Glutamatergic neuron (in vitro differentiated cells): ENCODE results near the gene ASB2. TPM values are rescaled to one million over a fixed set of nuclear protein-coding genes. Genes with fewer than 3 reads are reported as not detected.
A peak's percentile ranks its signal among the peaks of the same experiment; 100 is the strongest.

Source experiments
- DNase-seq: peaks from one replicate; pipeline ENCODE4 v3.0.0; 2022
- H3K27ac Mint-ChIP-seq: one replicate; pipeline ENCODE4 v1.8.0; 2020; ENCODE audit warnings: mild to moderate bottlenecking, mixed read lengths, inconsistent platforms; ENCODE audit not compliant: unreplicated experiment
- H3K27me3 Mint-ChIP-seq: one replicate; pipeline ENCODE4 v1.8.0; 2020; ENCODE audit warnings: mild to moderate bottlenecking, moderate library complexity, mixed read lengths, inconsistent platforms; ENCODE audit not compliant: unreplicated experiment
- H3K36me3 Mint-ChIP-seq: one replicate; pipeline ENCODE4 v1.8.0; 2020; ENCODE audit warnings: mild to moderate bottlenecking, mixed read lengths, inconsistent platforms; ENCODE audit not compliant: unreplicated experiment
- H3K4me1 Mint-ChIP-seq: one replicate; pipeline ENCODE4 v1.8.0; 2020; ENCODE audit warnings: mild to moderate bottlenecking, low read depth, mixed read lengths, inconsistent platforms; ENCODE audit not compliant: unreplicated experiment
- H3K4me3 Mint-ChIP-seq: one replicate; pipeline ENCODE4 v1.8.0; 2020; ENCODE audit warnings: mild to moderate bottlenecking, mixed read lengths, inconsistent platforms; ENCODE audit not compliant: unreplicated experiment
- H3K9me3 Mint-ChIP-seq: one replicate; pipeline ENCODE4 v1.8.0; 2020; ENCODE audit warnings: mild to moderate bottlenecking, moderate library complexity, mixed read lengths, inconsistent platforms; ENCODE audit not compliant: unreplicated experiment
- CTCF ChIP-seq: fragments of 200-600 bp; sonication (generic); IDR thresholded peaks from one replicate; pipeline ENCODE4 v1.5.0; 2021; ENCODE audit not compliant: partially characterized antibody, unreplicated experiment
- total RNA-seq: library from RNA; stranded (reverse); fragmentation: NEBNext Ultra II Directional; extraction: Animal tissue kit (Norgen Biotek cat#: 25700); gene quantifications from one replicate; pipeline ENCODE4 v1.2.1, GENCODE V29; 2021; ENCODE audit not compliant: unreplicated experiment

The ASB2 gene
- total RNA-seq, 1 donor from 2014 or later = 16.6 TPM

- peaks cover 17% of the 10 kb centered on the region for H3K4me1 Mint-ChIP-seq
- no peak overlapping the region for H3K4me3 Mint-ChIP-seq
- no peak overlapping the region for H3K27ac Mint-ChIP-seq
- peaks cover 9% of the 10 kb centered on the region for H3K27me3 Mint-ChIP-seq
- peaks cover 9% of the 10 kb centered on the region for H3K9me3 Mint-ChIP-seq
- peak; percentile 31 for DNase-seq
- no peaks in the 10 kb centered on the region for H3K36me3 Mint-ChIP-seq
- no peak for TF ChIP-seq CTCF
Measured at GRCh38 chr14:93993382-93993781, 17.0 kb upstream of the ASB2 start.

GRCh38 chr14:93991649-93992048 lies 15.3 kb upstream of the ASB2 start:
- TF ChIP-seq CTCF = no peak
- H3K27ac Mint-ChIP-seq = no peak overlapping the region
- no peak overlapping the region for H3K4me3 Mint-ChIP-seq
- H3K9me3 Mint-ChIP-seq = peaks cover 9% of the 10 kb centered on the region
- peaks cover 17% of the 10 kb centered on the region for H3K4me1 Mint-ChIP-seq
- peaks cover 11% of the 10 kb centered on the region for H3K27me3 Mint-ChIP-seq
- no peak for DNase-seq
- no peaks in the 10 kb centered on the region for H3K36me3 Mint-ChIP-seq

- H3K4me3 Mint-ChIP-seq = no peak overlapping the region
- H3K36me3 Mint-ChIP-seq = no peaks in the 10 kb centered on the region
- no peak for TF ChIP-seq CTCF
- peaks cover 20% of the 10 kb centered on the region for H3K4me1 Mint-ChIP-seq
- peaks cover 13% of the 10 kb centered on the region for H3K27me3 Mint-ChIP-seq
- H3K9me3 Mint-ChIP-seq = peaks cover 9% of the 10 kb centered on the region
- DNase-seq = no peak
- H3K27ac Mint-ChIP-seq = no peak overlapping the region
Measured at GRCh38 chr14:93991212-93991611, 14.8 kb upstream of the ASB2 start.

GRCh38 chr14:93989939-93990338 lies 13.6 kb upstream of the ASB2 start:
- peaks cover 20% of the 10 kb centered on the region for H3K4me1 Mint-ChIP-seq
- H3K9me3 Mint-ChIP-seq = peaks cover 9% of the 10 kb centered on the region
- H3K36me3 Mint-ChIP-seq = no peaks in the 10 kb centered on the region
- H3K4me3 Mint-ChIP-seq = no peak overlapping the region
- no peak for DNase-seq
- H3K27me3 Mint-ChIP-seq = peaks cover 7% of the 10 kb centered on the region
- no peak for TF ChIP-seq CTCF
- peak overlapping the region; percentile 9 for H3K27ac Mint-ChIP-seq

- Mint-ChIP-seq H3K27ac (no peak overlapping the region), H3K4me3 (no peak overlapping the region), H3K9me3 (peaks cover 11% of the 10 kb centered on the region), H3K36me3 (no peaks in the 10 kb centered on the region), H3K4me1 (peaks cover 20% of the 10 kb centered on the region), H3K27me3 (peaks cover 6% of the 10 kb centered on the region)
- TF ChIP-seq CTCF = no peak
- no peak for DNase-seq
Measured at GRCh38 chr14:93987815-93988476, 11.6 kb upstream of the ASB2 start.
